Peyer's patch (tissue), 4 donors: Measurements from ENCODE around the gene JAGN1. TPM values are rescaled to one million over a fixed set of nuclear protein-coding genes. Genes with fewer than 3 reads are reported as not detected.
A peak's percentile ranks its signal among the peaks of the same experiment; 100 is the strongest.

Source experiments
- DNase-seq, 3 donors: peaks; one replicate each; pipeline ENCODE4 v3.0.0-alpha.2; 2017 to 2019
- H3K27ac ChIP-seq, 4 donors: fragments of 200-600 bp; sonication (generic); one replicate each; pipeline ENCODE4 v1.5.1; 2016 to 2019
- H3K27me3 ChIP-seq, 2 donors: fragments of 200-600 bp; sonication (generic); one replicate each; pipeline ENCODE4 v1.5.1; 2019
- H3K36me3 ChIP-seq, 3 donors: fragments of 200-600 bp; sonication (generic); one replicate each; pipeline ENCODE4 v1.5.1; 2016 to 2019
- H3K4me1 ChIP-seq, 4 donors: fragments of 200-600 bp; sonication (generic); one replicate each; pipeline ENCODE4 v1.5.1; 2016 to 2019
- H3K4me3 ChIP-seq, 4 donors: fragments of 200-600 bp; sonication (generic); 1 replicate in 3 of 4; 2 replicates in 1 of 4; pipeline ENCODE4 v1.5.1; 2016 to 2019; ENCODE audit warnings: mild to moderate bottlenecking in 1 of 4
- H3K9me3 ChIP-seq, 4 donors: fragments of 200-600 bp; sonication (generic); one replicate each; pipeline ENCODE4 v1.5.1; 2016 to 2019; ENCODE audit warnings: mild to moderate bottlenecking in 1 of 4
- POLR2A ChIP-seq, 2 donors: fragments of 450-650 bp; IDR thresholded peaks; one replicate each; pipeline ENCODE4 v1.5.1; 2017; ENCODE audit warnings: antibody characterized with exemption in 2 of 2, mild to moderate bottlenecking in 2 of 2, moderate library complexity in 2 of 2
- total RNA-seq, 4 donors: library from RNA; depleted of rRNA; stranded (reverse); fragments of >200 nt; gene quantifications; one replicate each; pipeline ENCODE4 v1.1.0, GENCODE V29; 2016
- TF ChIP-seq, protein P1 (sequence below), 6 experiments: fragments of 450-650 bp in 4 of 6; fragments of 200-600 bp in 2 of 6; sonication (generic) in 1 of 6; IDR thresholded peaks; one replicate each; pipeline ENCODE4 v1.5.1; 2017 to 2019; ENCODE audit warnings: antibody characterized with exemption in 6 of 6, mild to moderate bottlenecking in 3 of 6, moderate library complexity in 1 of 6

The JAGN1 gene
- total RNA-seq, 4 donors from 2014 or later = 23.9 to 46.5 (median 41.9) TPM

DNA sequence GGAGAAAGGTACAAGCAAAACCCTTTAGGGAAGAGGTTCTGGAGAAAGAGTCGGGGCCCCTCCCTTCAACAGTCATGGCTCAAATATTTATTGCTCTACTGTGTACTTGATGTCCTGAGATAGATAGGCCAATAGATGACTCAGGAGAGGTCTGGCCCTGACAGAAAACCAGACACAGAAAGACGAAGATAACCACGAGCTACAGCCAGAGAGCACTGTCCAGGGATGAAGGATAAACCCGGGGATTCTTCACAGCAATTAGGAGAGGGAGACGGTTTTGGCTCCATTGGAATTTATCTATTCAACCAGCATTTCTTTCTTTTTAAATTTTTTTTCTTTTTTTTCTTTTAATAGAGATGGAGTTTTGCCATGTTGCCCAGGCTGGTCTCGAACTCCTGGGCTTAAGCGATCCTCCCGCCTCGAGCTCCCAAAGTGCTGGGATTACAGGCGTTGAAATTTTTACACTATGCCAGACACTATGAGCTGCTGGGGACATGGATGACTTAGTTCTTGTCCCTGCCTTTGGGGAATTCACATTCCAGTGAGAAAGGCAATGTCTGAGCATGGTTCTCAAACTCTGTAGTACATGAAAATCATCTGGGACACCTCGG lies 5.8 kb upstream of the JAGN1 start:
- peak in 1 of 3 donors; percentile 77 for DNase-seq

DNA sequence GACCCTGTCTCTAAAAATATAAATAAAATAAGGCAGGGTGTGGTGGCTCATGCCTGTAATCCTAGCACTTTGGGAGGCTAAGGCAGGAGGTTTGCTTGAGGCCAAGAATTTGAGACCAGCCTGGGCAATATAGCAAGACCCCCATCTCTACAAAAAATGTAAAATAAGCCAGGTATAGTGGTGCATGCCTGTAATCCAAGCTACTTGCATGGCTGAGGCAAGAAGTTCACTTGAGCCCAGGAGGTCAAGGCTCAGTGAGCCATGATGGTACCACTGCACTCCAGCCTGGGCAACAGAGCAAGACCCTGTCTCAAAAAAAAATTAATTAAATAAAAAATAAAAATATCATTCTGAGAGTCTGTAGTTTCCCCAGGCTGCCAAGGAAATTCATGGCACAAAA lies 4.1 kb upstream of the JAGN1 start:
- H3K27ac ChIP-seq = no peak overlapping the region
- no peak for TF ChIP-seq POLR2A (IDR thresholded peaks at IDR 0.05)
- TF ChIP-seq, protein P1, sequence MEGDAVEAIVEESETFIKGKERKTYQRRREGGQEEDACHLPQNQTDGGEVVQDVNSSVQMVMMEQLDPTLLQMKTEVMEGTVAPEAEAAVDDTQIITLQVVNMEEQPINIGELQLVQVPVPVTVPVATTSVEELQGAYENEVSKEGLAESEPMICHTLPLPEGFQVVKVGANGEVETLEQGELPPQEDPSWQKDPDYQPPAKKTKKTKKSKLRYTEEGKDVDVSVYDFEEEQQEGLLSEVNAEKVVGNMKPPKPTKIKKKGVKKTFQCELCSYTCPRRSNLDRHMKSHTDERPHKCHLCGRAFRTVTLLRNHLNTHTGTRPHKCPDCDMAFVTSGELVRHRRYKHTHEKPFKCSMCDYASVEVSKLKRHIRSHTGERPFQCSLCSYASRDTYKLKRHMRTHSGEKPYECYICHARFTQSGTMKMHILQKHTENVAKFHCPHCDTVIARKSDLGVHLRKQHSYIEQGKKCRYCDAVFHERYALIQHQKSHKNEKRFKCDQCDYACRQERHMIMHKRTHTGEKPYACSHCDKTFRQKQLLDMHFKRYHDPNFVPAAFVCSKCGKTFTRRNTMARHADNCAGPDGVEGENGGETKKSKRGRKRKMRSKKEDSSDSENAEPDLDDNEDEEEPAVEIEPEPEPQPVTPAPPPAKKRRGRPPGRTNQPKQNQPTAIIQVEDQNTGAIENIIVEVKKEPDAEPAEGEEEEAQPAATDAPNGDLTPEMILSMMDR (IDR thresholded peaks at IDR 0.05) = no peak
- DNase-seq = no peak
- no peaks in the 10 kb centered on the region for H3K36me3 ChIP-seq
- no peaks in the 10 kb centered on the region for H3K9me3 ChIP-seq
- no peaks in the 10 kb centered on the region for H3K27me3 ChIP-seq
- H3K4me3 ChIP-seq = no peak overlapping the region
- H3K4me1 ChIP-seq = peaks cover 0 to 21% (median 0%) of the 10 kb centered on the region in 4 donors

More for the DNA sequence above, 5.8 kb upstream of the JAGN1 start:
- Histone ChIP-seq H3K27me3 (no peaks in the 10 kb centered on the region), H3K4me3 (no peak overlapping the region), H3K4me1 (peaks cover 0 to 17% (median 0%) of the 10 kb centered on the region in 4 donors), H3K36me3 (no peaks in the 10 kb centered on the region), H3K27ac (peak overlapping the region in 3 of 4 donors; percentile 63 to 84 (median 79)), H3K9me3 (no peaks in the 10 kb centered on the region)
- peak in 1 of 2 donors; percentile 58 for TF ChIP-seq POLR2A (IDR thresholded peaks at IDR 0.05)
- TF ChIP-seq, protein P1 (IDR thresholded peaks at IDR 0.05) = peak in 3 of 6 experiments; percentile 13 to 42 (median 33)

DNA sequence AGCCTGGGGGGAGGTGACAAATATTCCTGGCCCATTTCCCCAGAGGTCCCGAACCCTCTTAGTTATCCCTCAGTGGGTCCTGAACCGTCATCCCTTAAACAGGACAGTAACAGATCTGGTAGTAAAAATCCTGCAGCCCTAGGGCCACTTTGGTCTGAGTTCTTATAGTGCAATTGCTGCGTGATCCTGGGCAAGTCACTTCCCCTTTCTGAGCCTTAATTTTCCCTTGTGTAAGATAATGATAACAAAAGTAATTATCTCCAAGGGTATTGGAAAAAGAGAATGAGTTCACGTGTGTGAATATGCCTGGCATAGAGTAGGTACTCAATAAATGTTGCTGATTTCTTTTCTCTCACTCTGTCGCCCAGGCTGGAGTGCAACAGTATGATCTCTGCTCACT lies 2.9 kb upstream of the JAGN1 start:
- no peak for DNase-seq
- Histone ChIP-seq H3K4me3 (no peak overlapping the region), H3K4me1 (peaks cover 0 to 28% (median 0%) of the 10 kb centered on the region in 4 donors), H3K36me3 (peaks cover 0 to 2% (median 0%) of the 10 kb centered on the region in 3 donors), H3K9me3 (no peaks in the 10 kb centered on the region), H3K27ac (no peak overlapping the region), H3K27me3 (no peaks in the 10 kb centered on the region)
- no peak for TF ChIP-seq POLR2A (IDR thresholded peaks at IDR 0.05)
- TF ChIP-seq, protein P1 (IDR thresholded peaks at IDR 0.05) = no peak

DNA sequence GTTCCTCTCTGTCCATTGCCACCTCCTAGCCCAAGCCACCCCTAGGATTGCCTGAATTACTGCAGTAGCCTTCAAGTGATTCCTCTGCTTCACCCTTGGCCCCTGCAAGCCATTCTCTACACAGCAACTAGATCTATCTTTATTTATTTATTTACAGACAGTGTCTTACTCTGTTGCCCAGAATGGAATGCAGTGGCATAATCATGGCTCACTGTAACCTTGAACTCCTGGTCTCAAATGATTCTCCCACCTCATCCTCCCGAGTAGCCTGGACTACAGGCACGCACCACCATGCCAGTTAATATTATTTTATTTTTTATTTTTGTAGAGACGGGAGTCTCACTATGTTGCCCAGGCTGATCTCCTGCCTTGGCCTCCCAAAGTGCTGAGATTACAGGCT lies 1.9 kb upstream of the JAGN1 start:
- H3K36me3 ChIP-seq = peaks cover 0 to 12% (median 0%) of the 10 kb centered on the region in 3 donors
- no peaks in the 10 kb centered on the region for H3K27me3 ChIP-seq
- no peak overlapping the region for H3K27ac ChIP-seq
- H3K9me3 ChIP-seq = no peaks in the 10 kb centered on the region
- H3K4me3 ChIP-seq = no peak overlapping the region
- DNase-seq = no peak
- TF ChIP-seq, protein P1 (IDR thresholded peaks at IDR 0.05) = no peak
- TF ChIP-seq POLR2A (IDR thresholded peaks at IDR 0.05) = no peak
- peaks cover 0 to 33% (median 0%) of the 10 kb centered on the region in 4 donors for H3K4me1 ChIP-seq

DNA sequence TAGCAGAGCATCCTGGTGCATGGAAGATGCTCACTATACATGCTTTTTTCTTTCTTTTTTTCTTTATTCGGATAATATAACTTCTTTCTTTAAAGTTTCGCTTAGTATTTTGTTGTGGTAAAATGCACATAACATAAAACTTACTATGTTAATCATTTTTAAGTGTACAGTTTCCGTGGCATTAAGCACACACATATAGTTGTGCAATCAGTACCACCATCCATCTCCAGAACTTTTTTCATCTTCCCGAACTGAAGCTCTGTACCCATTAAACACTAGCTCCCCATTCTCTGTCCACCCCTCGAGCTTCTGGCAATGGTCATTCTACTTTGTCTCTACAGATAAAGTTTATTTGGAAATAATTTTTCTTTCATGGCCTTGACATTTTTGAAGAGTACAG lies 1.0 kb upstream of the JAGN1 start:
- Histone ChIP-seq H3K36me3 (peaks cover 0 to 13% (median 0%) of the 10 kb centered on the region in 3 donors), H3K27me3 (no peaks in the 10 kb centered on the region), H3K27ac (no peak overlapping the region), H3K4me3 (no peak overlapping the region), H3K4me1 (peaks cover 0 to 31% (median 0%) of the 10 kb centered on the region in 4 donors), H3K9me3 (no peaks in the 10 kb centered on the region)
- no peak for TF ChIP-seq POLR2A (IDR thresholded peaks at IDR 0.05)
- TF ChIP-seq, protein P1 (IDR thresholded peaks at IDR 0.05) = no peak
- DNase-seq = no peak
